NCI-H748 (cell line): ENCODE measurements around the gene ATXN7.
A peak's percentile ranks its signal among the peaks of the same experiment; 100 is the strongest.

ENCODE experiments used
- DNase-seq: peaks from one replicate; lab custom pipeline; 2025; ENCODE audit not compliant: unreplicated experiment; lab: John Stamatoyannopoulos, UW

ATXN7 gene

GRCh38 chr3:63980830-63981498 lies 117.3 kb downstream of the ATXN7 start:
- DNase-seq: no peak

GRCh38 chr3:63981980-63982379 lies 118.3 kb downstream of the ATXN7 start:
- DNase-seq: no peak

GRCh38 chr3:63984391-63984790 lies 120.7 kb downstream of the ATXN7 start:
- DNase-seq: no peak

GRCh38 chr3:63986146-63986545 lies 122.5 kb downstream of the ATXN7 start:
- DNase-seq: no peak

GRCh38 chr3:63986831-63987230 lies 123.2 kb downstream of the ATXN7 start:
- DNase-seq: no peak

- no peak for DNase-seq
Measured at GRCh38 chr3:63988943-63989342, 125.3 kb downstream of the ATXN7 start.

GRCh38 chr3:63990204-63990603 lies 126.5 kb downstream of the ATXN7 start:
- no peak for DNase-seq

- DNase-seq: no peak
Measured at GRCh38 chr3:63990733-63991132, 127.1 kb downstream of the ATXN7 start.

GRCh38 chr3:63991666-63992065 lies 128.0 kb downstream of the ATXN7 start:
- DNase-seq: no peak

- DNase-seq: no peak
Measured at GRCh38 chr3:63992516-63993209, 129.0 kb downstream of the ATXN7 start.

- DNase-seq: peak; percentile 54
Measured at GRCh38 chr3:63993653-63994079, 130.0 kb downstream of the ATXN7 start.

GRCh38 chr3:63995086-63995485 lies 131.4 kb downstream of the ATXN7 start:
- no peak for DNase-seq

GRCh38 chr3:63998852-63999754 lies 135.4 kb downstream of the ATXN7 start:
- DNase-seq: no peak

GRCh38 chr3:64000453-64001055 lies 136.9 kb downstream of the ATXN7 start:
- no peak for DNase-seq

GRCh38 chr3:64002233-64002632 lies 138.6 kb downstream of the ATXN7 start:
- no peak for DNase-seq

- no peak for DNase-seq
Measured at GRCh38 chr3:64003589-64003988, 139.9 kb downstream of the ATXN7 start.

GRCh38 chr3:64008017-64008416 lies 144.3 kb downstream of the ATXN7 start:
- no peak for DNase-seq

GRCh38 chr3:64008487-64009351 lies 145.1 kb downstream of the ATXN7 start:
- DNase-seq: no peak

- no peak for DNase-seq
Measured at GRCh38 chr3:64009528-64009927, 145.9 kb downstream of the ATXN7 start.

GRCh38 chr3:64010199-64010598 lies 146.5 kb downstream of the ATXN7 start:
- DNase-seq: no peak
